GM19023 (cell line): ENCODE measurements around the gene DBH.
"Not testable (repeated sequence)": the region's sequence is repeated elsewhere in the genome, so short reads cannot be mapped to it uniquely, and the experiment has no call there.

Source experiments
- ATAC-seq: cut with Tn5 transposase; IDR thresholded peaks from one replicate; pipeline ENCODE4 v1.9.1; 2021; ENCODE audit warnings: mild to moderate bottlenecking, moderate library complexity; ENCODE audit not compliant: unreplicated experiment

Gene DBH

GRCh38 chr9:133621725-133622267, 14.4 kb upstream of the DBH start:
- ATAC-seq: no peak

- ATAC-seq: no peak
Measured at GRCh38 chr9:133622555-133622954, 13.6 kb upstream of the DBH start.

GRCh38 chr9:133626008-133626407, 10.2 kb upstream of the DBH start:
- not testable (repeated sequence) for ATAC-seq

GRCh38 chr9:133627341-133627740, 8.8 kb upstream of the DBH start:
- ATAC-seq: no peak

GRCh38 chr9:133628766-133629165, 7.4 kb upstream of the DBH start:
- no peak for ATAC-seq

GRCh38 chr9:133629221-133630110, 6.7 kb upstream of the DBH start:
- no peak for ATAC-seq

- no peak for ATAC-seq
Measured at GRCh38 chr9:133631111-133631510, 5.1 kb upstream of the DBH start.

GRCh38 chr9:133632806-133633680, 3.1 kb upstream of the DBH start:
- no peak for ATAC-seq

- no peak for ATAC-seq
Measured at GRCh38 chr9:133633681-133634080, 2.5 kb upstream of the DBH start.

GRCh38 chr9:133634081-133634691, 2.0 kb upstream of the DBH start:
- no peak for ATAC-seq

GRCh38 chr9:133635098-133635497, 1.1 kb upstream of the DBH start:
- no peak for ATAC-seq

GRCh38 chr9:133636902-133637301, 739 bp downstream of the DBH start:
- ATAC-seq: no peak

- ATAC-seq: no peak
Measured at GRCh38 chr9:133637451-133638055, 1.4 kb downstream of the DBH start.

GRCh38 chr9:133638076-133638475, 1.9 kb downstream of the DBH start:
- no peak for ATAC-seq

- no peak for ATAC-seq
Measured at GRCh38 chr9:133638711-133639110, 2.5 kb downstream of the DBH start.

GRCh38 chr9:133639613-133640012, 3.5 kb downstream of the DBH start:
- ATAC-seq: no peak

- ATAC-seq: no peak
Measured at GRCh38 chr9:133640160-133640559, 4.0 kb downstream of the DBH start.

- no peak for ATAC-seq
Measured at GRCh38 chr9:133640580-133641395, 4.6 kb downstream of the DBH start.

- ATAC-seq: no peak
Measured at GRCh38 chr9:133641396-133641655, 5.2 kb downstream of the DBH start.
